ENCODE measurements around the gene NPTN. TPM values are rescaled to one million over a fixed set of nuclear protein-coding genes. Genes with fewer than 3 reads are reported as not detected.

The NPTN gene
- polyA plus RNA-seq, 3 donors: 86.5 to 137 (median 88.0) TPM

DNA sequence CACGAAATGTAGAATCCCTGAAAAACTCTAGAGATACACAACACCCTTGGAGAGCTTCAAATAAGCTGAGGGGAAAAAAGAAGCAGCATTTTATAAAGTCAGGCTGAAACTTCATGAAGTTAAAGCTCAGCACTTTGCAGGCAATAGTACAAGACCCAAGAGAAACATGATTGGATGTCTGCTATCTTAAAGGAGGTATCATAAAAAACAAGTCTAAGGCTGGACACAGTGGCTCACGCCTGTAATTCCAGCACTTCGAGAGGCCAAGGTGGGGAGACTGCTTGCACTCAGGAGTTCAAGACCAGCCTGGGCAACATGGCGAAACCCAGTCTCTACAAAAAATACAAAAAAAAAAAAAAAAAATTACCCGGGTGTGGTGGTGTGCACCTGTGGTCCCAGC lies 42.9 kb downstream of the NPTN start:
- peaks cover 95% of the 10 kb centered on the region for H4K20me1 ChIP-seq (ENCODE audit: insufficient read depth, low read length)
- H2AFZ ChIP-seq (ENCODE audit: insufficient read depth, low read depth, low read length, poor library complexity, severe bottlenecking): no peak overlapping the region
- H3K27me3 ChIP-seq (ENCODE audit: control insufficient read depth in 2 of 2, insufficient read depth in 2 of 2, low read length in 2 of 2): no peaks in the 10 kb centered on the region
- peaks cover 61 to 90% of the 10 kb centered on the region in 2 donors for H3K36me3 ChIP-seq (replicated peaks in 1 of 2; ENCODE audit: control insufficient read depth in 1 of 2, insufficient read depth in 2 of 2, low read length in 2 of 2)
- no peak overlapping the region for H3K4me3 ChIP-seq (replicated peaks in 1 of 3; ENCODE audit: low read depth in 2 of 3, low read length in 3 of 3)
- Mint-ChIP-seq H3K27ac (no peak overlapping the region), H3K4me3 (no peak overlapping the region), H3K9me3 (no peaks in the 10 kb centered on the region), H3K36me3 (peaks cover 60 to 82% of the 10 kb centered on the region in 2 donors), H3K4me1 (peaks cover 20% of the 10 kb centered on the region), H3K27me3 (ENCODE audit: low read depth in 3 of 3) (no peaks in the 10 kb centered on the region)
- intact Hi-C loops (cut with micrococcal nuclease): no loop called here
- WGBS (ENCODE audit: insufficient coverage): no CpG with 5 or more reads among the region's 5 CpGs
- no peak overlapping the region for H3K4me2 ChIP-seq (replicated peaks; ENCODE audit: extremely low read depth, low read length, poor library complexity, severe bottlenecking)
- H3K9ac ChIP-seq (ENCODE audit: insufficient read depth, low read length, poor library complexity, severe bottlenecking): no peak overlapping the region
- H3K9me3 ChIP-seq (replicated peaks in 1 of 2; ENCODE audit: control insufficient read depth in 1 of 2, insufficient read depth in 1 of 2, low read length in 2 of 2): no peaks in the 10 kb centered on the region
- H3K79me2 ChIP-seq (ENCODE audit: insufficient read depth, low read length): peaks cover 66% of the 10 kb centered on the region
- TF ChIP-seq CTCF (IDR thresholded peaks at IDR 0.05): no peak
- H3K27ac ChIP-seq (ENCODE audit: low read depth in 1 of 2, low read length in 2 of 2): no peak overlapping the region
- H3K4me1 ChIP-seq (ENCODE audit: control insufficient read depth in 1 of 2, insufficient read depth in 2 of 2, low read length in 2 of 2): peaks cover 5 to 7% of the 10 kb centered on the region in 2 donors
- DNase-seq: no peak

DNA sequence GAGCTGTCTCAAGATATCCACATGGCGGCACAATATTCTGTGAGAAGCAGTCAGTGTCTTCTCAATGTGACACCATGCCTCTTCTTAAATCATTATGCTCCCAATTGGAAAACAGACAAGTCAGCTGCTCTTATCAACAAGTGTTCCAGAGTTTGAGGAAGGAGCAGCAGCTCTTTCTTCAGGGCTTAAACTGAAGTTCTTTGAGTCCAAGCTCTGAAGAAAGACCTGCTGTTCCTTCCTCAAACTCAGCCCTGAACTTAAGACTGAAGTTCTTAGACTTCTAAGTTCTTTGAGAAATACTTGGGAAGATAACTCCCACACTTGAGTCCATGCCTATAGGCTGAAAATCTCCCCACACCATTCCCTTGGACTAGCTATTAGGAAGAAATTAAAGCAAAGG lies 43.4 kb downstream of the NPTN start:
- 90% methylated on average over 1 of the region's 1 CpG for WGBS (ENCODE audit: insufficient coverage)
- H3K36me3 ChIP-seq (replicated peaks in 1 of 2; ENCODE audit: control insufficient read depth in 1 of 2, insufficient read depth in 2 of 2, low read length in 2 of 2): peaks cover 65 to 95% of the 10 kb centered on the region in 2 donors
- no peak overlapping the region for H3K27ac ChIP-seq (ENCODE audit: low read depth in 1 of 2, low read length in 2 of 2)
- no peaks in the 10 kb centered on the region for H3K27me3 ChIP-seq (ENCODE audit: control insufficient read depth in 2 of 2, insufficient read depth in 2 of 2, low read length in 2 of 2)
- H2AFZ ChIP-seq (ENCODE audit: insufficient read depth, low read depth, low read length, poor library complexity, severe bottlenecking): no peak overlapping the region
- peaks cover 61% of the 10 kb centered on the region for H3K79me2 ChIP-seq (ENCODE audit: insufficient read depth, low read length)
- peaks cover 15% of the 10 kb centered on the region for H3K4me1 Mint-ChIP-seq
- H3K9me3 ChIP-seq (replicated peaks in 1 of 2; ENCODE audit: control insufficient read depth in 1 of 2, insufficient read depth in 1 of 2, low read length in 2 of 2): no peaks in the 10 kb centered on the region
- no peaks in the 10 kb centered on the region for H3K27me3 Mint-ChIP-seq (ENCODE audit: low read depth in 3 of 3)
- no peak for TF ChIP-seq CTCF (IDR thresholded peaks at IDR 0.05)
- H3K4me3 ChIP-seq (replicated peaks in 1 of 3; ENCODE audit: low read depth in 2 of 3, low read length in 3 of 3): no peak overlapping the region
- H3K4me1 ChIP-seq (ENCODE audit: control insufficient read depth in 1 of 2, insufficient read depth in 2 of 2, low read length in 2 of 2): peaks cover 5 to 7% of the 10 kb centered on the region in 2 donors
- no peak overlapping the region for H3K4me3 Mint-ChIP-seq
- intact Hi-C loops (cut with micrococcal nuclease): no loop called here
- no peak for DNase-seq
- H3K9ac ChIP-seq (ENCODE audit: insufficient read depth, low read length, poor library complexity, severe bottlenecking): no peak overlapping the region
- peaks cover 65 to 84% of the 10 kb centered on the region in 2 donors for H3K36me3 Mint-ChIP-seq
- H4K20me1 ChIP-seq (ENCODE audit: insufficient read depth, low read length): peaks cover 94% of the 10 kb centered on the region
- H3K4me2 ChIP-seq (replicated peaks; ENCODE audit: extremely low read depth, low read length, poor library complexity, severe bottlenecking): no peak overlapping the region
- H3K9me3 Mint-ChIP-seq: no peaks in the 10 kb centered on the region
- peak overlapping the region in 1 of 7 donors; percentile 52 for H3K27ac Mint-ChIP-seq

All from CD14-positive monocyte (primary cell).